IPS-18c (cell line): ENCODE measurements around the gene SCN5A.

Experiments used
- H3K4me3 ChIP-seq: 2 replicates; pipeline ENCODE4 v1.7.0; 2013; ENCODE audit warnings: low read depth, mild to moderate bottlenecking, low read length, moderate library complexity; ENCODE audit not compliant: insufficient read depth
- H3K9me3 ChIP-seq: one replicate; pipeline ENCODE4 v1.6.1; 2013; ENCODE audit warnings: mild to moderate bottlenecking, low read length, moderate library complexity; ENCODE audit not compliant: control insufficient read depth, insufficient read depth

The SCN5A gene

DNA sequence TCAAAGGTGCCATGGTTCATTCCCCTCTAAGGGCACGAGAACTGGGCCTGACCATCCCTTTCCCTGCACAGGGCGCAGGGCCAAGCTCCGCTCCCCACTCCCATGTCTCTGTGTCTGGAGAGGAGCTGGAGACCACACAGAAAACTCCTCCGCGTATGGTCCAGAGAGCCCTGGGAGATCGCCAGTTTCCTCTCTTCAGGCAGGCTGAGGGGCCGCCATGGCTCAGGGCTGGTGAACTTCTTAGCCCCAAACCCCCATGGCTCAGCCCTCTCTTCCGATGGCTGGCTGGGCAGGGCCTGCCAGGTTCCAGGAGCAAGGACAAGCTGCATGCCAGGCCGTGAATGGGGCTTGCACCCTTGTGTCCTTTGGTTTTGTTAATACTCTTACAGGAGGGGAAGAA lies 100.4 kb downstream of the SCN5A start:
- H3K4me3 ChIP-seq: no peak overlapping the region
- peaks cover 2% of the 10 kb centered on the region for H3K9me3 ChIP-seq

DNA sequence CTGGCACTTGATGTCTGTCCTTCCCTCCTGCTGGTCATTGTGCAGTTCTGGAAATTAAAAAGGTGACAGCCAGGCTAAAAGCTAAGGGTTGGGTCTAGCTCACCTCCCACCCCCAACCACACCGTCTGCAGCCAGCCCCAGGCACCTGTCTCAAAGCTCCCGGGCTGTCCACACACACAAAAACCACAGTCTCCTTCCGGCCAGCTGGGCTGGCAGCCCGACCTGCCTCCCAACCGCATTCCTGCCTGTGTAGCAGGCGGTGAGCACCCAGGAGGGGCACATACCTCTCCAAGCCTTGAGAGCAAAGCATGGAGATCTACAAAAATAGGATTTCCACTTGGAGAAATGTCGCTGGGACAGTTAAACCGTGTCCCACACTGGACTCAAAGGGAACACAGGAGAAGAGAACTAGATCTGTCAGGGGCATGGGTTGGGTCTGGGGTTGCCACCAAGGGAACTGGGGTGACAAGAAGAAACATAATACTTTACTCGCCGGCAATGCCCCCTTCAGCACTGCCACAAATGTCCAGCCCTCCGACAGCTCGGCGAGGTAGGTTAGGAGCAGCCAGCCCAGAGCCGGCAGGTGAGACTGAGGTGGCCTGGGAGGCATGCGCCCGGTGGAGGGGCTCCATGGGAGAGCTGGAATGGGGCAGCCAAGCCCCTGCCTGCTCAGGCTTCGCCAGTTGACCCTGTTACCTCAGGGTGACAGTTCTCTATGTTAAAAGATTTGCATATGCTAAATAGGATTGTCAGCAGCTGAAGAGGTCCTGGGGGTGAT lies 101.1 kb downstream of the SCN5A start:
- no peak overlapping the region for H3K4me3 ChIP-seq
- H3K9me3 ChIP-seq: peaks cover 2% of the 10 kb centered on the region

DNA sequence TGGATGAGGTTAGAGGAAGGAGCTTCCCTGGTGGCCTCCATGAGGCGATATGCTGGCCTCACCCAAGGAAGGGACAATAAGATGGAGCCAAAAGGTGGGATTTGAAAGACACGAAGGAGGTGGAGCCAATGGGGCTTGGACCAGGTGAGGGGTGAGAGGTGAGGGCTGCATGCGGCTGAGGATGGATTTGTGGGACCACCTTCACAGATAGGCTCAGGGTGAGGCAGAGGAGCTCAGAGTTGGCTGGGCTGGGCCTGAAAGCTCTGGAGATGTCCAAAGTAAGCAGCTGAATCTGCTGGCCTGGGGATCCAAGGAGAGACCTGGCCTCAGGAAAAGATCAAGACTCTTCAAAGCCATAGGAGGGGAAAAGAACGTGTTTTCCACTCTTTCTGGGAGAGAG lies 103.5 kb downstream of the SCN5A start:
- H3K9me3 ChIP-seq: peaks cover 2% of the 10 kb centered on the region
- H3K4me3 ChIP-seq: no peak overlapping the region

DNA sequence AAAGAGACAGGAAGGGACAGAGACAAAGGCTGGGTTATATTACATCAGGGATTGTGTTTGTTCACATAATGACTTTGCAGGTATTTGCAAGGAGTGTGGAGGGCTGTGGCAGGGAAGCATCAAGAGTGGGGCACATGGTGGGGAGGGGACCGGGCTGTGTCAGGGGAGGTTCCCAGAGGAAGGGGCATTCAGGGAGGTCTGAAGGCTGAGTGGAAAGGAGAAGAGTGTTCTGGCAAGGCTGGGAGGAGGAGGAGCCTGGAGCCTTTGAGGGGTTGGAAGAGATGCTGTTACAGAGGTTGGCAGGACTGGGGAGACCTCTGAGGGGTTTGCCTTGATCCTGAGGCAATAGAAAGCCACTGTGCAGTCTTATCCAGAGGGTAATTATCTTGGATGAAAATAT lies 103.9 kb downstream of the SCN5A start:
- H3K4me3 ChIP-seq: no peak overlapping the region
- peaks cover 2% of the 10 kb centered on the region for H3K9me3 ChIP-seq

DNA sequence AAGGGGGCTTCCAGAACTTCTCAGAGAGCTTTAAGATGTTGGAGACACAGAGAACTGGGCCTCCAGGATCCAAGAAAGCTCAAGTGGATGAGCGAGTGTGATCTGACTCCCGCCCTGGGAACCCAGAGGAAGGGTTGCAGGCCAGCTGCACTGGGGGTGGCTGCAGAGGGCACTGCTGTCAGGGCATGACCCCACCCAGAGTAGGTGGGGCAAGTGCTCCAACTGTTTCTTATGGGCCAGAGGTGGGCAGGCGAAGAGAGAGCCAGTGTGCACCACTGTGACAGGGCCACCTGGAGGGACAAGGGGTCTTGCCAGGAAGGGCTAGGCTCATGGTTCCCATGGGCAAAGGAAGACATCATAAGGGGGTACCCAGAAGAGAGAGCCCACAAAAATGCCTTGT lies 104.6 kb downstream of the SCN5A start:
- H3K4me3 ChIP-seq: no peak overlapping the region

DNA sequence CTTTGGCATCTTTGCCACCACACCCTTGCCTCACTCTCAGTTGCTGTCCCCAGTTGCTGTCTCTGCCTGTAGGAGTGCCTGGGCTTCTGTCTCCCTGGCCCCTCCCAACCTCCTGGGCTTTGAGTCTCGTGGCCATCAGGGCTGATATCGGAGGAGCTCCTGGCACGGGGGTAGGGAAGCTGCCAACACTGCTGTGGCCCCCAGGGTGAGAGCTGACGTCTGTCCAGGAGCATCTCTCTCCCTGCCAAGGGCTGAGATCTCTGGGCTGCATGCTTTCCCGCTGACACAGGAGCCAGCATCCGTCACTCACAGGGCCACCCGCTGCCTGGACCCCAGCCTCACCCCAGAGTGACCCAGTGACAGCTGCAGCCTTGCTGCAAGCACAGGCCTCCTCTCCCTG lies 105.9 kb downstream of the SCN5A start:
- no peak overlapping the region for H3K4me3 ChIP-seq

More for the DNA sequence above, 104.6 kb downstream of the SCN5A start:
- peaks cover 2% of the 10 kb centered on the region for H3K9me3 ChIP-seq

DNA sequence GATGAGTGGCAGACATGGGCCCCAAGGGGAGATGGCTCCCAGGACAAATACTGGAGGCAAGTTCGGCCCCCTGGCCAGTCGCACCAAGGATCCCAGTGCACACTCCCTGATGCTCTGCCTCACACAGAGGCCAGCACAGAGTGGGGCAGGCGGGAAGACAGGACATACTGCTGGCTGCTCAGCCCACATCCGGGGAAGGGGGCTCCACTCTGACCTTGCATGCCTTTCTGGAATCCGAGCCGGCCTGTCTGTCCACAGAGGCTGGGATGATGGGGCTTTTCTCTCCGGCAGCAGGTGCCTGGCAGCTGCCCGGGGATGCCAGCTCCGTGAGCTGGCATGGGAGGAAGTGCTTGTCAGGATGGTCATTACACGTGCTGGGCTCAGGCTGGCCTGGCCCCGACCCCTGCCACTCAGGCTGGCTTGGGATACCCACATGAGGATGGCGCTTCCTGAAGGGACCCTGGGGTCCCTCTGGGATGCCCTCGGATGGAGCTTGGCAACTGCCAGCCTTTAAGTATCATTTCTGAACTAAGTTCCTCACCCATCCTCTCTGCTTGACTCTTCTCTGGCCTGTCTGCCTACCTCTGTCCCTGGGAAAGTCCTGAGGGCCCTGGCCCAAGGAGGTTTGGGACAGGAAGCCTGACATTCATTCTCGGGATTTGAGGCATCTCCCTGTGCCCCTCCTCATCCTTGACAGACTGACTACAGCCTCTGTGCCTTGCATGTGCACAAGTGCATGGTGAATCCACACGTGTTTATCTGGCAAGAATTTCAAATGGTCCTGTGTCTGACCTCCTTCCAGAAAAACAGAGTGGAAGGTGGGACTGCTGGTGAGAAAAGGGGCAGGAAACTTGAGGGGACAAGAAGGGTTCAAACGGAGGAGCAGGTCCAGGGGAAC lies 106.8 kb downstream of the SCN5A start:
- Histone ChIP-seq H3K9me3 (peaks cover 2% of the 10 kb centered on the region), H3K4me3 (no peak overlapping the region)

More for the DNA sequence above, 105.9 kb downstream of the SCN5A start:
- H3K9me3 ChIP-seq: peaks cover 2% of the 10 kb centered on the region

DNA sequence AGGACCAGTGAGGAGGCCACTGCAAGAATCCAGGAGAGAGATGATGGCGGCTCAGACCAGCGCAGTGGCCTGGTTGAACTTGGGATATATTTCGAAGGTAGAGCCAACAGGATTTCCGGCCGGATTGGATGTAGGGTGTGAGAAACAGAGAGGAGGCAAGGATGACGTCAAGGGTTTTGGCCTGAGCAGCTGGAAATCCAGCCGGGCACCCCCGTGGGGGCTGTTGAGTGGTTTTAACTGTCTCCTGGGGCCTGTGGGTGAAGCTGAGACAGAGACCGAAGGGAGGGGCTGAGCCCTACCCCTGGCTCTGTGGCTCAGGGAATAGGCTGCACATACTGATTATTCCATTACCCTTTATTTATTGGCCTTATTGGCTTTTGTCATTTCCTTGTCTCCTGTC lies 107.7 kb downstream of the SCN5A start:
- H3K9me3 ChIP-seq: peaks cover 2% of the 10 kb centered on the region
- no peak overlapping the region for H3K4me3 ChIP-seq

DNA sequence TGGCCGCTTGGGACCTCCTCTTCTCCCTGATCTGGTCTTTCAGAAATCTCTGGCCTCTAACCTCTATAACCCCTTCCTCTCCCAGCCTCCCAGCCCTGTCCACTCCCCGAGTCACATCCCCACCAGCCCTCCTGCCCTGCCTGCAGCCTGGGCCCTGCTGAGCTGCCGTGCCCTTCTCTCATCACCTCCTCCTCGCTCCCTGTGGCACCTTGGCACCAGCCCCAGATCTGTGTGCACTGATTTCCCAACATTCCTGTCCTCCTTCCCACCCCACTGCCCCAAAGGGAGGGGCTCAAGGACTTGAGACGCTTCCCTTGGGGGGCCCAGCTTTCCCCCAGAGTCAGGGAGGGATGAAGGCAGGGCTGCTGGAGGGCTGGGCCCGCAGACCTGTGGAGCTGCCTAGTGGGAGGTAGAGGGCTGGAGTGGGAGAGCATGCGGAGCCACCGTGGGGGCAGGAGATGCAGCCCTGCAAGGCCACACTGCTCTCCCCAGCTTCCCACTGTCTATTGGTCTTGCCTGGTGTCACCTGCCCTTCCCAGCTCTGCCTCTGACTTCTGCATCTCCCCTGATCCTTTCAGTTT lies 110.6 kb downstream of the SCN5A start:
- Histone ChIP-seq H3K9me3 (no peaks in the 10 kb centered on the region), H3K4me3 (no peak overlapping the region)

DNA sequence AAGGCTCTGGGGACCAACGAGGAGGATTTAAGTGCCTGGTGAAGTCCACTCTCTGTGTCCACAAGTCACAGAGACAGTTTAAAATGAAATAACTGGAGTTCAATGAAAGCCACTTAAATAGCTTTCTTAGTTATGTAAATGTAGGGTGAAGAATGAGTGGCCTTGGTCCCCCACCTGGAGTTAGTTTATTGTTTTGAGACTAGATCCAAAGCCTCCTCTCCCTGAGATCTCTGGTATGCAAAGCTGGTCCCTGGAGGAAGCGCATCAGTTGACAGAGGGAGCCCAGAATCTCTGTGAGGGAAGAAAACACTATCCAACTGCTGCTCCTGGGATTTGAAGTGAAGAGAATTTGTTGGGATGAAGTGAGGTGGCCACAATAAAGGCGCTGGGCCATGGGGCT lies 112.8 kb downstream of the SCN5A start:
- Histone ChIP-seq H3K4me3 (no peak overlapping the region), H3K9me3 (no peaks in the 10 kb centered on the region)

DNA sequence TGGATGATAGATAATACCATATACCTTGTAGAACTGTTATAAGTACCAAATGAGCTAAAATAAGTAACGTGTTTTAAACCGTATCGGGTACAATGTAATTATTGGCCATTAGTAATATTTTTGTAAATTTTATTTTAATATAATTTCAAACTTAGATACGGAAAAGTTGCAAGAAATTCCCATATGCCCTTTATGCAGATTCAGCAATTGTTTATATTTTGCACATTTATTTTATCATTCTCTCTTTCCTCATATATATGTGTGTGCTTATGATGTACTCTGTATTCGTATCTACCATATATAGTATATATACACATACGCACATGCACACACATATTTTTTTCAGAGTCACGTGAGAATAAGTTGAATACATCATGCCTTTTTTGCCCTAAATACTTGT lies 114.9 kb downstream of the SCN5A start:
- H3K9me3 ChIP-seq: no peaks in the 10 kb centered on the region
- no peak overlapping the region for H3K4me3 ChIP-seq

DNA sequence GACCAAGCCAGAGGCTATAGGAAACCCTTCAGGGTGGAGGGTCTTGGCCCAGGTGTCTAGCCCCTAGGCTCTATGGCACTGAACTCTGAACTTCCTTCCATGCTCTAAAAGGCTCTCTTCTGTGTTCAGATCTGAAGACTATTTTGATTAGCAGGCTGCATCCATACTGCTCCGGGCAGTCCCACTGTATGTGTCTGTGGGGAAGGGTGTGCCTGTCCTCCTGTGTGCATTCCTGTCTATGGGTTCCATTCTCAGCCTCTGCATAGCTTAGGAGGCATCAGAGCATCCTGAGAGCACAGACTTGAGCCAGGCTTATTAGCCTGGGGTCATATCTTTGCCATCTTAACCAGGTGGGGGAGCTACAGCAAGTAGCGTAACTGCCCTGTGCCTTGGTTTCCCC lies 115.3 kb downstream of the SCN5A start:
- H3K9me3 ChIP-seq: no peaks in the 10 kb centered on the region
- H3K4me3 ChIP-seq: no peak overlapping the region

DNA sequence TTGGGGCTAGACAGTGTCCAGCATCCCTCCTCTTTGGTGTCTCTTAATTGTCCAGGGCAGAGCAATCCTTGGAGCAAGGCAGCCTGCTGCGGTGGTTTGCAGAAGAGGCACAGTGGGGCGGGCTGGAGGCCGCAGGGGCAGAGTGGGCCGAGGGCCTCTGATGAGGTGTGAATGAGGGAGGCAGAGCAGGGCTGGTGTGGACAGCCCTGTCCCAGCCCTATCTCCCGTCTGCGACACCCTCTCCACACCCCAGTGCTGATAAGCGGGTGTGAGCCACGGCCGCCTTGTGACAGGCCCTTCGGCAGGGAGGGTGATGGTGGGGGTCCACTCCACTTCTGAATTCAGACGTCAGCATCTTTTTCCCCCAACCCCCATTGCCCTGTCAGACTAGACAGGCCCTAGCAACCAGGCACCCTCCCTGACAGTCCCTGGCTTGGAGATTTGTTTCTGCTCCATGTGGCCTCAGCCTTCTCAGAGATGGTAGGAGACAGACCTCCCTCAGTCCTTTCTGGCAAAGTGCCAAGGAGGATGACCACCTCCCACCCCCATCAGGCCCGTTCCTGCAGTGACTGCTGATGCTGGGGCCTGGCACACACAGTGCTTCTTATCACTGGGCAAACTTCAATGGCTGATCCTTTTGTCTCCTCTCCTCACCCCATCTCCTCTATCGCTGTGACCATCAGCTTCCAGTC lies 116.1 kb downstream of the SCN5A start:
- Histone ChIP-seq H3K9me3 (no peaks in the 10 kb centered on the region), H3K4me3 (no peak overlapping the region)

DNA sequence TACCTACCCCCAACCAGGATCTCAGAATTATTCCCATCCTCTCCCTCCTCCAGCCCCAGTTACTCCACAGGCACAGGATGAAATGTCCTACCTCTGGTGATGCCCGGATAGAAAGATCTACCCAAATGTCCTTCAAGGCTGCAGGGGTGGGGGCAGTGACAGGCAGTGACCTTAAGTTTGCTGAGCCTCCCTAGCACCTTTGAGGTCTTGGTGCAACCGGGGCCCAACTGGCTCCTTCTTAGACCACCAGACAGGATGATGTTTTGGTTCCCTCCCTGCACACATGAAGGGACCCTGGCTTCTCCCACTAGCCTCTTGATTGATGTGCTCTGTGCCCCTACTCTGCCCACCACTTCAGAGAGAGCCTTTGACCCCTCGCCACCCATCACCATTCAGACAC lies 117.0 kb downstream of the SCN5A start:
- Histone ChIP-seq H3K9me3 (no peaks in the 10 kb centered on the region), H3K4me3 (no peak overlapping the region)

DNA sequence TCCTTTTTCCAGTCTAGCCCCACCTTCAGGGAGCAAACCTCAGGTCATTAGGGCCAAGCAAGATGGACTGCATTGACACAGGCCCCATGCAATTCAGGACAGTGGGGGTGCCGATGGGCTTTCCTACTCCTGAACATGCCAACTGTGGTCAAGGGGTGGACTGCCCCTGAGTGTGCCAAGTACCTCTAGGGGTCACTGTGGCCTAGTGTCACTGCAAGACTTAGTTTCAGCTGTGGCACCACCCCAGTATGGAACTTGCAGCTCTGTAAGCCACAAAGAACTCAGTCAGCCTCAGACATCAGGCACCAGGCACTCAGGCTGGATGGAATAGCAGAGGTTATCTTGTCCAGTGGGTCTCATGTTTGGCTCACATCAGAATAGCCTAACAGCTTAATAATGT lies 121.0 kb downstream of the SCN5A start:
- H3K9me3 ChIP-seq: peaks cover 2% of the 10 kb centered on the region
- H3K4me3 ChIP-seq: no peak overlapping the region

DNA sequence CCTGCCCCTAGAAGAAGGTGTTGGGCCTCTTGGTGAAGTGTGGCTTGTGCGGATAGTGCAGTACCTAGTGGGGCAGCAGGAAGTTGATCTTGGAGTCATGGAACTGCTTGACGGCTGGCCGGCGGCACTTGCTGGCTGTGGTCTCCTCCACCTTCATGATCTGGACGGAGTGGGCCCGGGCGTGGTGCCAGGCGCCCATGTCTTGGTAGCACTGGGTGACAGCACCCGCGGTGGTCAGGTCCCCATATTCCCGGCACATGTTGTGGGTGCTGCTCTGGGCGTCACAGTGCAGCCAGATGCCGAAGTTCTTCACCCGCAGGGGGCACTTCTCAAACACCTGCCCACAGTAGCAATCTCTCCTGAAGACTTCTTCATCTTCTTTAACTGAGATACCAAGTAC lies 122.7 kb downstream of the SCN5A start:
- no peak overlapping the region for H3K4me3 ChIP-seq
- peaks cover 2% of the 10 kb centered on the region for H3K9me3 ChIP-seq

DNA sequence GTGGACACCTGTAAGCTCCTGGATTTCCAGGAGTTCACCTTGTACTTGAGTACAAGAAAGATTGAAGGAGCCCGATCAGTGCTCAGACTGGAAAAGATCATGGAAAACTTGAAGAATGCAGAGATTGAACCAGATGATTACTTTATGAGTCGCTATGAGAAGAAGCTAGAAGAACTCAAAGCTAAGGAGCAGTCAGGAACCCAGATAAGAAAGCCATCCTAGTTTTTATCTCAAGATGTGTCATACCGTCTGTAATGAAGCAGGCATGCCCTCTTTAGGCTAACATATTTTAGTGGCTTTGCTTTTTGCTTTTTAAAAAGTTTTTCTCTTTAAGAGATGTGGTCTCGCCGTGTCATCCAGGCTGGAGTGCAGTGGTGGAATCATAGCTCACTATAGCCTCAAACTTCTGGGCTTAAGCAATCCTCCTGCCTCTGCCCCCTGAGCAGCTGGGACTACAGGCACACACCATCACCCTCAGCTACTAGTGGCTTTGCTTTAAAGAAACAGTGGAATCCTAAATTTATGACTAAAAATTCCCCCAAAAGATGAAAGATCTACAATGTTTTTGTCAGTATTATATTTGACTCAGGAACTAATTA lies 125.2 kb downstream of the SCN5A start:
- H3K4me3 ChIP-seq: no peak overlapping the region
- peaks cover 2% of the 10 kb centered on the region for H3K9me3 ChIP-seq
